ENCODE data around the gene RDH13.
"Not testable (repeated sequence)": the region's sequence is repeated elsewhere in the genome, so short reads cannot be mapped to it uniquely, and the experiment has no call there.

RDH13 gene

GRCh38 chr19:55047951-55048350 lies 15.0 kb downstream of the RDH13 start:
- DNase-seq (ENCODE audit: low read depth in 2 of 2), result no peak

- no peak for DNase-seq (ENCODE audit: low read depth in 2 of 2)
These were observed 15.8 kb downstream of the RDH13 start for GRCh38 chr19:55046975-55047622.

- DNase-seq (ENCODE audit: low read depth in 2 of 2), result no peak
These were observed 17.9 kb downstream of the RDH13 start for GRCh38 chr19:55044771-55045716.

- DNase-seq (ENCODE audit: low read depth in 2 of 2), result no peak
These were observed 18.7 kb downstream of the RDH13 start for GRCh38 chr19:55044286-55044685.

- DNase-seq (ENCODE audit: low read depth in 2 of 2), result no peak
These were observed 20.3 kb downstream of the RDH13 start for GRCh38 chr19:55042688-55043087.

- DNase-seq (ENCODE audit: low read depth in 2 of 2), result no peak
These were observed 20.6 kb downstream of the RDH13 start for GRCh38 chr19:55042344-55042678.

- DNase-seq (ENCODE audit: low read depth in 2 of 2), result no peak
These were observed 21.2 kb downstream of the RDH13 start for GRCh38 chr19:55041627-55042343.

- no peak for DNase-seq (ENCODE audit: low read depth in 2 of 2)
These were observed 21.7 kb downstream of the RDH13 start for GRCh38 chr19:55041244-55041626.

- DNase-seq (ENCODE audit: low read depth in 2 of 2), result not testable (repeated sequence)
These were observed 22.3 kb downstream of the RDH13 start for GRCh38 chr19:55040654-55041053.

- DNase-seq (ENCODE audit: low read depth in 2 of 2), result not testable (repeated sequence)
These were observed 25.3 kb downstream of the RDH13 start for GRCh38 chr19:55037603-55038002.

- DNase-seq (ENCODE audit: low read depth in 2 of 2), result no peak
These were observed 26.9 kb downstream of the RDH13 start for GRCh38 chr19:55036058-55036457.

- no peak for DNase-seq (ENCODE audit: low read depth in 2 of 2)
These were observed 28.2 kb downstream of the RDH13 start for GRCh38 chr19:55034751-55035150.

- DNase-seq (ENCODE audit: low read depth in 2 of 2), result not testable (repeated sequence)
These were observed 29.8 kb downstream of the RDH13 start for GRCh38 chr19:55032976-55033643.

GRCh38 chr19:55032170-55032800 lies 30.7 kb downstream of the RDH13 start:
- no peak for DNase-seq (ENCODE audit: low read depth in 2 of 2)

GRCh38 chr19:55031178-55031577 lies 31.8 kb downstream of the RDH13 start:
- no peak for DNase-seq (ENCODE audit: low read depth in 2 of 2)

GRCh38 chr19:55028757-55029156 lies 34.2 kb downstream of the RDH13 start:
- DNase-seq (ENCODE audit: low read depth in 2 of 2), result no peak

- no peak for DNase-seq (ENCODE audit: low read depth in 2 of 2)
These were observed 35.2 kb downstream of the RDH13 start for GRCh38 chr19:55027472-55028337.

- DNase-seq (ENCODE audit: low read depth in 2 of 2), result not testable (repeated sequence)
These were observed 35.8 kb downstream of the RDH13 start for GRCh38 chr19:55027140-55027471.

GRCh38 chr19:55024111-55024510 lies 38.8 kb downstream of the RDH13 start:
- DNase-seq (ENCODE audit: low read depth in 2 of 2), result no peak

GRCh38 chr19:55020351-55020750 lies 42.6 kb downstream of the RDH13 start:
- not testable (repeated sequence) for DNase-seq (ENCODE audit: low read depth in 2 of 2)

GRCh38 chr19:55018633-55019032 lies 44.3 kb downstream of the RDH13 start:
- no peak for DNase-seq (ENCODE audit: low read depth in 2 of 2)
